ENCODE measurements around the gene MED15. TPM values are rescaled to one million over a fixed set of nuclear protein-coding genes. Genes with fewer than 3 reads are reported as not detected.
A peak's percentile ranks its signal among the peaks of the same experiment; 100 is the strongest.

Gene MED15
- total and polyA plus RNA-seq, 2 of the 4 experiments (the other 2 are of a cell fraction): 19.0 to 68.8 TPM

DNA sequence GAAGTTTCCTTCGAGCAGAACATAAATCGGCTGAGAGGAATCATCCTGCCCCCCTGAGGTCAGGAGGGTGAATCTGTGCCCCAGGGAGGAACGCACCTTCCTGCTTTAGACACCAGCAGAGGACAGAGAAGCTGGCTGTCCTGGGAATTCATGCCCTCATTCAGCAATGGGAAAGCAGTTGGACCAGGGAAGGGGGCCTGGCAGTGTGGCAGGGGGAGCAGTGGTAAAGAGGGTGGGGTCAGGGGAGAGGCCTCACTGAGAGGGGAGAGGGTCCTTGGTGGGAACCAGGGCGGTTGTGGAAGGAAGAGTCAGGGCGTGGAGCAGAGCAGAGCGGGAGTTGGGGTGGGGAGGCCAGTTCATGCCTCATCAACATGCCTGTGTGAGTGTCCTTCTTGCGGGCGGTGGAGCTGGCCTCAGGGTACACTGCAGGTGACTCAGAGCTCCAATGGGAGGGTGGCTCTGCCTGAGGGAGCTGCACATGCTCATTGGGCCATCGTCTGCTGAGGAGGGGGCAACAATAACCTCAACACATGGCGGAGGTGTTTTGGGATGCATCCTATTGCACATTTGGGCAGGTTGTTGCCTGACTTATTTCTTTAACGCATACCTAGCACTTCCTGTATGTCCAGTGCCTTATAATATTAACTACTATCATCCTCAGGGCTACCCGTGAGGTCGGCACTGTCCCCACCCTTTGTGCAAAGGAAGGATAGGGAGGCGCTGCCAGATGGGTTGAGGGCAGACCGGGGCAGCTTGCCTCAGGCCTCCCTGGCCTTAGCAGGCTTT is 23.2 kb downstream of the MED15 start:
- H4K20me1 ChIP-seq (ENCODE audit: insufficient read depth, low read length): peaks cover 76% of the 10 kb centered on the region
- POLR2A ChIA-PET (ENCODE audit: unreplicated experiment): no interaction called here
- H2BK5ac ChIP-seq (ENCODE audit: low read depth, low read length, poor library complexity, severe bottlenecking): peak overlapping the region; percentile 97
- peaks cover 41% of the 10 kb centered on the region for H3K9me1 ChIP-seq (ENCODE audit: insufficient read depth, low read length)
- H3K18ac ChIP-seq (ENCODE audit: low read depth, low read length): peak overlapping the region; percentile 58; the same call in 1 of the 2 replicates
- H3K56ac ChIP-seq (ENCODE audit: extremely low read depth, insufficient read depth, low read length): peak overlapping the region; percentile 57
- H3K9ac ChIP-seq (ENCODE audit: low read depth, low read length): peak overlapping the region; percentile 12; the same call in 1 of the 2 replicates
- peak overlapping the region; percentile 91 for H3K27ac ChIP-seq (ENCODE audit: insufficient read depth, low read length)
- H3K27me3 ChIP-seq (ENCODE audit: control insufficient read depth, insufficient read depth, low read length): no peaks in the 10 kb centered on the region
- no peak overlapping the region for H3K4me2 ChIP-seq (ENCODE audit: low read depth, low read length)
- peaks cover 50% of the 10 kb centered on the region for H3K4me1 ChIP-seq (ENCODE audit: control insufficient read depth, insufficient read depth, low read length)
- peak overlapping the region; percentile 77 to 85 for H4K8ac ChIP-seq (ENCODE audit: low read depth in 2 of 2, low read length in 2 of 2)
- intact Hi-C loops (cut with micrococcal nuclease): no loop called here
- peak overlapping the region; percentile 76 for H2BK120ac ChIP-seq (ENCODE audit: low read depth, low read length)
- no peak overlapping the region for H3K4me3 ChIP-seq (ENCODE audit: insufficient read depth, low read depth, low read length)
- peak overlapping the region; percentile 77 for H4K91ac ChIP-seq (ENCODE audit: insufficient read depth, low read depth, low read length)
- H3K23ac ChIP-seq (ENCODE audit: low read depth, low read length): peak overlapping the region; percentile 89; the same call in 1 of the 2 replicates
- H3K79me1 ChIP-seq (ENCODE audit: low read depth in 1 of 2, low read length in 2 of 2): peaks cover 24 to 81% of the 10 kb centered on the region in 2 experiments
- in situ Hi-C loops (cut with MboI; ENCODE audit: low sequenced_read_pairs): no loop called here
- BruUV-seq (replicated peaks): no TSS peak
- dilution Hi-C loops (cut with HindIII; ENCODE audit: low sequenced_read_pairs, unreplicated experiment): no loop called here
- H2BK15ac ChIP-seq (ENCODE audit: low read depth, low read length): peak overlapping the region; percentile 63; the same call in 1 of the 3 replicates
- H2BK20ac ChIP-seq (ENCODE audit: low read depth, low read length): peak overlapping the region; percentile 73
- peaks cover 18% of the 10 kb centered on the region for H3K36me3 ChIP-seq (ENCODE audit: control insufficient read depth, insufficient read depth, low read length)
- peak overlapping the region; percentile 91 for H2AK9ac ChIP-seq (replicated peaks; ENCODE audit: low read depth, low read length, poor library complexity)
- DNase-seq (peak; percentile 83), ATAC-seq (ENCODE audit: low read depth) (peak; percentile 45)
- CTCF ChIA-PET: no interaction called here
- WGBS, 2 experiments (ENCODE audit: extremely low coverage in 2 of 2, insufficient read length in 1 of 2): 73% methylated on average over 4 of the region's 15 CpGs; no CpG with 5 or more reads in 1 of the 2 experiments
- peak overlapping the region; percentile 93 for H3K4ac ChIP-seq (ENCODE audit: low read depth, low read length)
- H4K5ac ChIP-seq (ENCODE audit: low read depth, low read length): peak overlapping the region; percentile 56; the same call in 1 of the 2 replicates
- TF ChIP-seq FOS (IDR thresholded peaks at IDR 0.05; ENCODE audit: low read depth, low read length) (peak; percentile 53), CHD1 (IDR thresholded peaks at IDR 0.05; ENCODE audit: low read depth, low read length) (no peak), RFX5 (IDR thresholded peaks at IDR 0.05; ENCODE audit: low read depth, low read length) (no peak), BHLHE40 (IDR thresholded peaks at IDR 0.05; ENCODE audit: low read depth, low read length) (0 out of 2 replicates have a peak, but pooled peaks have one; percentile 23), MAZ (IDR thresholded peaks at IDR 0.05; ENCODE audit: borderline replicate concordance, low read depth, low read length) (peak; percentile 76), RAD21 (IDR thresholded peaks at IDR 0.05; ENCODE audit: low read length) (peak; percentile 22; the same call in 1 of the 2 replicates), POLR2A (IDR thresholded peaks at IDR 0.05; ENCODE audit: low read depth, low read length) (no peak), ELK1 (IDR thresholded peaks at IDR 0.05; ENCODE audit: borderline replicate concordance, low read depth, low read length) (no peak), MXI1 (IDR thresholded peaks at IDR 0.05; ENCODE audit: borderline replicate concordance, low read depth, low read length) (no peak), NFE2L2 (IDR thresholded peaks at IDR 0.05; ENCODE audit: low read depth, low read length) (no peak)
- TF ChIP-seq, protein P1, sequence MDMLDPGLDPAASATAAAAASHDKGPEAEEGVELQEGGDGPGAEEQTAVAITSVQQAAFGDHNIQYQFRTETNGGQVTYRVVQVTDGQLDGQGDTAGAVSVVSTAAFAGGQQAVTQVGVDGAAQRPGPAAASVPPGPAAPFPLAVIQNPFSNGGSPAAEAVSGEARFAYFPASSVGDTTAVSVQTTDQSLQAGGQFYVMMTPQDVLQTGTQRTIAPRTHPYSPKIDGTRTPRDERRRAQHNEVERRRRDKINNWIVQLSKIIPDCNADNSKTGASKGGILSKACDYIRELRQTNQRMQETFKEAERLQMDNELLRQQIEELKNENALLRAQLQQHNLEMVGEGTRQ (IDR thresholded peaks at IDR 0.05; ENCODE audit: low read depth, low read length): peak; percentile 60; the same call in 1 of the 2 replicates
- peak overlapping the region; percentile 95 for H2AK5ac ChIP-seq (ENCODE audit: low read depth, low read length)
- H2AFZ ChIP-seq (replicated peaks; ENCODE audit: low read length, poor library complexity): peak overlapping the region; percentile 34
- no peaks in the 10 kb centered on the region for H3K9me3 ChIP-seq (ENCODE audit: control insufficient read depth, insufficient read depth, low read length)
- H3K14ac ChIP-seq (replicated peaks; ENCODE audit: low read depth, low read length): peak overlapping the region; percentile 87

Measured in IMR-90 (cell line).